IPS DF 6.9 (cell line): ENCODE measurements around the gene TMEM132C.
A peak's percentile ranks its signal among the peaks of the same experiment; 100 is the strongest.

Experiments used
- DNase-seq: peaks from one replicate; pipeline ENCODE4 v3.0.0-alpha.2; 2013; ENCODE audit warnings: low read depth, low spot score
- H3K27ac ChIP-seq: one replicate; pipeline ENCODE4 v1.5.1; 2013; ENCODE audit warnings: low read length, control low read depth
- H3K27me3 ChIP-seq: 2 replicates; pipeline ENCODE4 v1.6.1; 2013; ENCODE audit warnings: mild to moderate bottlenecking, low read length; ENCODE audit not compliant: control insufficient read depth, insufficient read depth
- H3K36me3 ChIP-seq: 2 replicates; pipeline ENCODE4 v1.6.1; 2013; ENCODE audit warnings: low read length; ENCODE audit not compliant: control insufficient read depth, insufficient read depth
- H3K4me1 ChIP-seq: 2 replicates; pipeline ENCODE4 v1.6.1; 2013; ENCODE audit warnings: low read length; ENCODE audit not compliant: control insufficient read depth, insufficient read depth
- H3K4me3 ChIP-seq: 2 replicates; pipeline ENCODE4 v1.5.1; 2013; ENCODE audit warnings: mild to moderate bottlenecking, low read length
- H3K9me3 ChIP-seq: 2 replicates; pipeline ENCODE4 v1.6.1; 2013; ENCODE audit warnings: low read length, inconsistent platforms; ENCODE audit not compliant: control insufficient read depth, insufficient read depth
- WGBS: extraction: QIAGEN DNeasy Blood & Tissue Kit; methylation state at CpG from one replicate; pipeline ENCODE4 v1.1.7; 2013; ENCODE audit warnings: mixed read lengths, missing lambda C conversion rate; ENCODE audit not compliant: insufficient read length, insufficient coverage; 5-methylcytosine and 5-hydroxymethylcytosine counted together

The TMEM132C gene

GRCh38 chr12:128381541-128381940 lies 114.6 kb downstream of the TMEM132C start:
- no CpG with 5 or more reads among the region's 12 CpGs for WGBS
- DNase-seq, result no peak
- Histone ChIP-seq H3K4me3 (no peak overlapping the region), H3K27ac (no peak overlapping the region), H3K9me3 (peaks cover 18% of the 10 kb centered on the region), H3K36me3 (no peaks in the 10 kb centered on the region), H3K4me1 (no peaks in the 10 kb centered on the region; the same call in 1 of the 2 replicates), H3K27me3 (no peaks in the 10 kb centered on the region)

GRCh38 chr12:128381946-128382345 lies 115.0 kb downstream of the TMEM132C start:
- Histone ChIP-seq H3K36me3 (no peaks in the 10 kb centered on the region), H3K27me3 (no peaks in the 10 kb centered on the region)
- no CpG with 5 or more reads among the region's 10 CpGs for WGBS

GRCh38 chr12:128382946-128383345 lies 116.0 kb downstream of the TMEM132C start:
- no peak for DNase-seq
- H3K9me3 ChIP-seq, result peaks cover 15% of the 10 kb centered on the region
- H3K36me3 ChIP-seq, result no peaks in the 10 kb centered on the region
- no CpG with 5 or more reads among the region's 7 CpGs for WGBS
- H3K4me3 ChIP-seq, result no peak overlapping the region
- H3K27me3 ChIP-seq, result no peaks in the 10 kb centered on the region
- H3K27ac ChIP-seq, result no peak overlapping the region
- H3K4me1 ChIP-seq, result no peaks in the 10 kb centered on the region; the same call in 1 of the 2 replicates

More at GRCh38 chr12:128381946-128382345, 115.0 kb downstream of the TMEM132C start:
- Histone ChIP-seq H3K27ac (no peak overlapping the region), H3K4me3 (no peak overlapping the region), H3K9me3 (peaks cover 16% of the 10 kb centered on the region), H3K4me1 (no peaks in the 10 kb centered on the region; the same call in 1 of the 2 replicates)
- no peak for DNase-seq

- no peak for DNase-seq
- Histone ChIP-seq H3K36me3 (no peaks in the 10 kb centered on the region), H3K27me3 (no peaks in the 10 kb centered on the region), H3K9me3 (peaks cover 15% of the 10 kb centered on the region), H3K4me3 (no peak overlapping the region), H3K4me1 (no peaks in the 10 kb centered on the region; the same call in 1 of the 2 replicates), H3K27ac (no peak overlapping the region)
- no CpG with 5 or more reads among the region's 18 CpGs for WGBS
These were observed 116.5 kb downstream of the TMEM132C start for GRCh38 chr12:128383357-128383937.

DNA sequence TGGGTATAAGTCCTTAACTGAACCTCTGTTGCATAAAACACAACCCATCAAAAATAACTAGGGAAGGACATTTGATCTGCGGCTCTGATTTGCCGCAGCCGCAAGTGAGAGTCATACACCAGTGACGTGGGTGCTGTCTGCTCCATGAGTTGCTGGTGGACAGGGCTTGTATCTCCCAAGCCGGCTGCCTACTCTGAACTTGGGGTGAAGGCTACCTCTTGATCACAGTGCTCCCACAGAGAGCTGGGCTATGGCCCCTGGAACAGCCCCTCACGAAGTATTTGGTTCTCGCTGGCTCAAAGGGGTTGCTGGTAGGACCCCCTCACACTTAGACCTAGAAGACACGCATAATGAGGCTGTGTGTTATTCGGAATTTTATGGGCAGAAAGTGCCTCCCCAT lies 118.8 kb downstream of the TMEM132C start:
- WGBS, result no CpG with 5 or more reads among the region's 9 CpGs
- DNase-seq, result no peak
- Histone ChIP-seq H3K27ac (no peak overlapping the region), H3K27me3 (no peaks in the 10 kb centered on the region), H3K4me3 (no peak overlapping the region), H3K36me3 (no peaks in the 10 kb centered on the region), H3K9me3 (peaks cover 24% of the 10 kb centered on the region), H3K4me1 (no peaks in the 10 kb centered on the region; the same call in 1 of the 2 replicates)

GRCh38 chr12:128387811-128388422 lies 120.9 kb downstream of the TMEM132C start:
- no CpG with 5 or more reads among the region's 19 CpGs for WGBS
- Histone ChIP-seq H3K4me3 (no peak overlapping the region), H3K9me3 (peaks cover 33% of the 10 kb centered on the region), H3K4me1 (no peaks in the 10 kb centered on the region; the same call in 1 of the 2 replicates), H3K27me3 (no peaks in the 10 kb centered on the region), H3K36me3 (no peaks in the 10 kb centered on the region), H3K27ac (no peak overlapping the region)
- peak; percentile 1 for DNase-seq

- Histone ChIP-seq H3K36me3 (no peaks in the 10 kb centered on the region), H3K9me3 (peaks cover 34% of the 10 kb centered on the region), H3K27ac (no peak overlapping the region), H3K27me3 (no peaks in the 10 kb centered on the region), H3K4me1 (no peaks in the 10 kb centered on the region; the same call in 1 of the 2 replicates), H3K4me3 (no peak overlapping the region)
- no peak for DNase-seq
- WGBS, result no CpG with 5 or more reads among the region's 14 CpGs
These were observed 121.6 kb downstream of the TMEM132C start for GRCh38 chr12:128388461-128389000.

GRCh38 chr12:128393346-128393745 lies 126.4 kb downstream of the TMEM132C start:
- Histone ChIP-seq H3K4me1 (no peaks in the 10 kb centered on the region), H3K9me3 (peaks cover 41% of the 10 kb centered on the region), H3K4me3 (no peak overlapping the region), H3K36me3 (no peaks in the 10 kb centered on the region), H3K27me3 (no peaks in the 10 kb centered on the region), H3K27ac (no peak overlapping the region)
- no peak for DNase-seq
- no CpG with 5 or more reads among the region's 3 CpGs for WGBS

- no CpG with 5 or more reads among the region's 2 CpGs for WGBS
- H3K4me3 ChIP-seq, result no peak overlapping the region
- H3K9me3 ChIP-seq, result peaks cover 40% of the 10 kb centered on the region
- no peaks in the 10 kb centered on the region for H3K27me3 ChIP-seq
- H3K36me3 ChIP-seq, result no peaks in the 10 kb centered on the region
- no peaks in the 10 kb centered on the region for H3K4me1 ChIP-seq
- no peak overlapping the region for H3K27ac ChIP-seq
- no peak for DNase-seq
These were observed 127.2 kb downstream of the TMEM132C start for GRCh38 chr12:128394137-128394536.

- Histone ChIP-seq H3K27me3 (no peaks in the 10 kb centered on the region), H3K4me1 (no peaks in the 10 kb centered on the region), H3K36me3 (no peaks in the 10 kb centered on the region), H3K27ac (no peak overlapping the region), H3K4me3 (no peak overlapping the region), H3K9me3 (peaks cover 23% of the 10 kb centered on the region)
- DNase-seq, result no peak
- no CpG with 5 or more reads among the region's 1 CpG for WGBS
These were observed 132.3 kb downstream of the TMEM132C start for GRCh38 chr12:128399253-128399652.
